HG02943 (cell line): ENCODE data around the gene MED12.

ENCODE experiments used
- ATAC-seq: cut with Tn5 transposase; IDR thresholded peaks from one replicate; pipeline ENCODE4 v1.9.1; 2021; ENCODE audit warnings: mild to moderate bottlenecking, low read depth, moderate library complexity; ENCODE audit not compliant: unreplicated experiment

MED12 gene

DNA sequence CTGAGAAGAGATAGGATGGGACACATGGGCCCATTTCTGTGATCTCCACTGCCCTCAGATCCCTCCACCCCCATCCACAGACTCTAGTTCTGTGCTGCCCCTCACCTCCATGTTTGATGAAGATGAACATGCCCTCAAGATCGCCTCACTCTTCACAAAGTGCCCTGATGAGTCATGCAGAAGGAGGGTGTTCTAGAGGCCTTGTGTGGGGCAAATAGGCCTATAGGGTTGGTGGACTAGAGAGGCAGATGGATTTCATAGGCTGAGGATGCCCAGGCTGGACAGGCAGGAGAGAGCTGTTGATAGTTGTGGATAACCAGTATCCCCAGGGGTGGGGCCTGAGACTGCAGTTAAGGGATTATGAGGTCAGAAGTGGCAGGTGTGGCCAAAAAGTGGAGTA lies 12.0 kb upstream of the MED12 start, which contains the start of gene CXorf65:
Gene CXorf65 (minus strand): TSS at position 314 of the 400 bp plus-strand sequence. CDS start 184 bp downstream, at position 130.
- ATAC-seq, result no peak

DNA sequence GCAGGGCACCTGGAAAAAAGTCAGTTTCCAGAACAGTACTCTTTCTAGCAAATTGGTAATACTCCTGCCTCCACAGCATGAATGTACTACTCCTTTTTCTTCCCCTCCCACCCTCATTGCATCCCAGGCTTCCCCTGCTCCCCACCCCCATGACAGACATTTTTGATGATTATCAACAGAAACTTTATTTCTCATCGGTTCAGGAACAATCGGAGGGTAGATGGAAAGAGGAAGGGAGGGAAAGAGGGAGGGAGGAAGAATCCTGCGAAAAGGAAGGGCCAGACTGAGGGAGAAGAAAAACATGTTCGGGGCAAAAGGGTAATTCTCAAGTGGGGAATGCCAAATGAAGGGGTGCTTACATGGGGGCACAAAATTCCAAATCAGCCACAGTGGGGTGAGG lies 11.2 kb upstream of the MED12 start:
- no peak for ATAC-seq

DNA sequence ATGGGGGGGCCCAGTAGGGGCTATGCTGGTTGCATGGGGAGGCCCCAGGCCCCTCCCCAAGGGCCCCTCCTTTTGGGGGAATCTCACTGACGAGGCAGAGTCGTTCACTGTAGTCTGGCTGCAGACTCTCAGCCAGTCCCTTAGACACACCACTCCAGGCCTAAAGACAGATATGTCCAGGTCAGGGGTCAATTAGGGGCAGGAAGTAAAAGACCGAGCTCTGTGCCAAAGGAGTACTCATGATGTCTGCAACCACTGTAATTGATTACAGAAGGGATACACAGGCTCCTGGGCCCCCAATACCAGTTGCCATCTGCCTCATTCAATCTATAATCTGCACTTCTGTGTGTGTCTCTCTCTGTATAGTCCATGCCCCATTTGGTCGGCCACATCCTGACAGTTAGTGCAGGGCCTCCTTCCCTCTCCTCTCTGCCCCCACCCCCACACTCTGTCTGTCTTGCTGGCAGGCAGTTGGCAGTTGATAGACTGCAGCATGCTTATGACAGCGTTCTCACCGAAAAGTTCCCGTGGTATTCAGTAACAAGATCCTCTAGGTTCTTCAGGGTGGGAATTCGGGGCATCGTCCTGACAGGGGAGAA lies 10.5 kb upstream of the MED12 start:
- ATAC-seq, result no peak

DNA sequence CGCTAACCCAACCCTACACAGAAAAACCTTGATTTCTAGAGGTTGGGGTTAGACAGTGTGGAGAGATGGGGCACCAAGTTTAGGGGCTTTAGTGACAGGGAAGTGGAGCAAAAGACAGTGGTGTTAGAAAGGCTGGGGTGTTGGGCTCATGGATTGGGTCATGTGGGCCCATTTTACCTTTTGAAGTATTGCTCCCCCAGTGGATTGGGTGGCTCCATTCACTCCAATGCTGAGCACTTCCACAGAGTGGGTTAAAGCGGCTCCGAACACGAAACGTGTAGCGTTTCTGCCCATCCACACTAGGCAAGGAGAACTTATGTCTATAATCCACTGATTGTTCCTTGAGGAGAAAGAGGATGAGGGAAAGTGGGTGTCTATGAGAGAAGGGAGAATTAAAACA lies 9.3 kb upstream of the MED12 start:
- no peak for ATAC-seq

DNA sequence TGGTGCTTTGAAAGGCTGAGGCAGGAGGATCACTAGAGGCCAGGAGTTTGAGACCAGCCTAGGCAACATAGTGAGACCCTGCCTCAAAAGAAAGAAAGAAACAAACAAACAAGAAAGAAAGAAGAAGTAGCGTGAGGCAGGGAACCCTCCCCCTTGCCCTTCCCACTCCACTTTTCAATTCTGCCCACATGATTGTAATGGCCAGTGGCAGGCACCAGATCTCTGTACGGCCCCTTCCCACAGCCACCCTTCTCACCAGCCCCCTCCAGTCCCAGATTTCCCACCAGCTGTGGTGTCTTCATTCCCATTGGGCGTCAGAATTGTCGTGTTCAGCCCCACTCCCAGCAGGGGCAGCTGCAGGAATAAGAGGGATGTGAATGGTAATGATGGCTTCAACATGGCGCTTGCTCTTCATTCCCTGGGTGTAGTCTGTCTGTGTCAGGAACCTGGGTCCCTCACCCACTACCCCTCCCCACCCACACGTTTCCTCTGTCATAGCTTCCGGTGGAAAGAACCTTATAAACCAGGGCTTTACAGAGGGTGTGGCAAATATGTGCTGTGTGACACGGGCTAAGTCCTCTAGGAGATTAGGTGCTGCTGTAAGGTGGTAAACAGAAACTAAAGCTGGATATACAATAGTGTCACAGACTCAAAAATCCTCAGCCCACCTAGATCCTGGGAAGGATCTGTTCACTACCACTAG lies 7.1 kb upstream of the MED12 start, which contains the start of gene IL2RG:
Gene IL2RG (minus strand): TSS at position 437 of the 703 bp plus-strand sequence. CDS start 38 bp downstream, at position 399.
- ATAC-seq, result peak; percentile 86

DNA sequence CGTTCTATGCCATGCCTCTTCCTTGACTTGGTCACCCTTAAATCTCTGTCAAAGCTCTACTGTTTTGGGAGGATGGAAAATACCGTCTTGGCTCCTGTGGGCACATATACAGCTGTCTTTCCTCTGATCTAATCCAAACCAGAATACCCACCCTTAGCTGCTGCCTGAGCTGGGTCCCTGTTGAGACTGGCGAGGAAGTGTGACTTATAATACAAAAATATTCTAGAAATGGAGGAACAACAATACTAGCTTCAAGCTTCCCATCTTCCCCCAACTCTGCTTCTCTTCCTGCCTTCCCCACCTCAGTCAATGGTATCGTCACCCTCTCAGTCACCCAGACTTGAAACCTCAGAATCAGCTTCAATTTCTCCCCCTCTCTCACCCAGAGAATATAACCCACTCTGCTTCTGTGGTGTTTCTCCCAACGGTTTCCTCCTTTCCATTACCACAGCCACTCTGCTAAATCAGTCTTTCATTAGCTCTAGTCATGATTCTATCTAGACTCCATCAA lies 6.4 kb upstream of the MED12 start:
- ATAC-seq, result peak; percentile 20

DNA sequence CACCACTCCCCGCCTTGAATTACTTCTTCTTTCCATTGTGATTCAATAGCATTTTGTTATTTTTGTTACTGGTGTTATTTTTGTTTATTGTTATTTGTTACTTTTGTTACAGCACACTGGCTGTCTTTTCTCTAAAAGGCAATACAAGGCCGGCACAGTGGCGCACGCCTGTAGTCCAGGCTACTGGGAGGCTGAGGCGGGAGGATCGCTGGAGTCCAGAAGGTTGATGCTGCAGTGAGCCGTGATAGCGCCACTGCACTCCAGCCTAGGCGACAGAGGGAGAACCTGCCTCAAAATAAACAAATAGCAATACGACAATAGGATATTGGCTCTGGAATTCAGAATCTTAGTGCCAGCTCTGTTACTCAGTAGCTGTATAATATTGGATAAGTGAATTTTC lies 1.0 kb upstream of the MED12 start:
- ATAC-seq, result no peak

DNA sequence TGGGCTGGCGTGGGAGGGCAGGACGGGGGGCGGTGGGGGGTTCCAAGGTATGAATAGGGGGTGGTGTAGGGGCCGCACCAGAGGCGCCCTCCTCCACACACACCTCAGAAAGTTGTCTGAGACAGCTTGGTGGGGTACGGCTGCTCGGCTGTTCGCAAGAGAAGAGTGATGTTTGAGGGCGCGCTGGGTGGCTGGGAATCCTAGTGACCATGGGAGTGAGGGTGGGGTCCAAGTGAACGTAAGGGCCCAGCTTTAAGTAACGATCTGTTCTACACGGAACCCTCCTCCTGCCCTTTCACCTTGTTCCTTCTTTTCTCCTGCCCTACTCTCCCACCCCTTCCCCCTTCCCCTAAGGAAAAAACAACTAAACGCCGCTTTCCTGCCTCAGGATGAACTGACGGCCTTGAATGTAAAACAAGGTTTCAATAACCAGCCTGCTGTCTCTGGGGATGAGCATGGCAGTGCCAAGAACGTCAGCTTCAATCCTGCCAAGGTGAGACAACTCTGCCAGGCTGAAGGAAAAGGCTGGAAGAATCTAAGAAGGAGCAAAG lies 664 bp downstream of the MED12 start:
- ATAC-seq, result no peak

DNA sequence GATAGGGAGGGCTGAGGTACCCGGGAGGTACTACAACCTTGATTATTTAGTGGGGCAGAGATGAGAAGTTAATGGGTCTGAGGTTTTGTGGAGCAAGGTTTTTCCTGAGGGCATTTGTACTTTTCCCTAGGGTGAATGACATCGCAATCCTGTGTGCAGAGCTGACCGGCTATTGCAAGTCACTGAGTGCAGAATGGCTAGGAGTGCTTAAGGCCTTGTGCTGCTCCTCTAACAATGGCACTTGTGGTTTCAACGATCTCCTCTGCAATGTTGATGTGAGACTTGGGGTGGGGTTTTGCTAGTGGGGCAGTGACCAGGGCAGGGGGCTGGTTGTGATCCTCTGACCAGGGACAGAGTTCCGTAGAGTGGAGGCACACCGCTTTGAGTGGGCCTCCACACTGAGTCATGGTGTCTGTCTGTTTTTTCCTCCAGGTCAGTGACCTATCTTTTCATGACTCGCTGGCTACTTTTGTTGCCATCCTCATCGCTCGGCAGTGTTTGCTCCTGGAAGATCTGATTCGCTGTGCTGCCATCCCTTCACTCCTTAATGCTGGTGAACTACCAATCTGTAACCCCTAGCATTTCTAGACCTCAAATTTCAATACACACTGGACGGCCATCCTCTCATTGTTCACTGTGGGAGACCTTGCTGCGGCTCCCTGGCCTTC lies 9.9 kb downstream of the MED12 start:
- no peak for ATAC-seq

DNA sequence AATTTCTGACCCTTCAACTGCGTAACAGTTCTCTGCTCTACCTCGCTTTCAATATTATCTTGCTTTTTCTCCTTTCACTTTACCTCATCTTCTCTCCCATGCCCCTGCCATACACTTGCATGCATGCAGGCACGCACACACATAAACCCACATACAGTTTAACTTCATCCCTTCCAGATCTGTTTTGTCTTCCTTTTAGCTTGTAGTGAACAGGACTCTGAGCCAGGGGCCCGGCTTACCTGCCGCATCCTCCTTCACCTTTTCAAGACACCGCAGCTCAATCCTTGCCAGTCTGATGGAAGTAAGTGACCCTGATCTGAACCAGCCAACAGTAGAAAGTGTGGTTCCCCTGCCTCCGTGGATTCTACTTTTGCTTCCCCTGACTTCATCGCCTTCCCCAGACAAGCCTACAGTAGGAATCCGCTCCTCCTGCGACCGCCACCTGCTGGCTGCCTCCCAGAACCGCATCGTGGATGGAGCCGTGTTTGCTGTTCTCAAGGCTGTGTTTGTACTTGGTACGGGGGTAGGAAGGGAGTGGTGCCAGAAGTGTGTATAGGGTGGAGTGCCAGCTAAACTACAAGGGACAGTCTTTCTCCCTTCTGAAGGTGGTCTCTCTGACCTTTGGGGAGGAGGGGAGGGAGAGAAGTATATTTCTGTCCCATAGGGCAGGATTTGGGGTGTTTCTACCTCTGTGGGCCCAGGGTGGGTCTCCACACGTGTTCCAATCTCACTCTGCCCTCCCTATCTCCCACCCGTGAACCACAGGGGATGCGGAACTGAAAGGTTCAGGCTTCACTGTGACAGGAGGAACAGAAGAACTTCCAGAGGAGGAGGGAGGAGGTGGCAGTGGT lies 10.7 kb downstream of the MED12 start:
- peak; percentile 69 for ATAC-seq

DNA sequence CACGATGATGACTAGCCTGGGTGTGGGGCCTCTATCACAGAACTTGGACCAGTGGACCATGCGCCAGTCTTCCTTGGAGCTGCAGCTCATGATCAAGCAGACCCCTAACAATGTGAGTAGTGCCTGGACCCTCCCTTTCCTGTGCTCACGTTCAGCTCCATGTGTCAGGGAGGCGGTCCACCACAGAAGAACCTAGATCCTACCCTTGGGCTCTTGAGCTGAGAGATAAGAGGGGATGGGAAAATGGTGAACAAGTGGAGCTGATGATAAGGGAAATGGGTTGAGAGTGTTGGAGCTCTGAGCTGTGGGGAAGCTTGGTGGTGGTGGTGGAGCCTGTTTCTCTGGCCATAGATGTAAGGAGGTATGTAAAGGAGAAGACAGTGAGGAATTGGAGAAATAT lies 13.1 kb downstream of the MED12 start:
- no peak for ATAC-seq

DNA sequence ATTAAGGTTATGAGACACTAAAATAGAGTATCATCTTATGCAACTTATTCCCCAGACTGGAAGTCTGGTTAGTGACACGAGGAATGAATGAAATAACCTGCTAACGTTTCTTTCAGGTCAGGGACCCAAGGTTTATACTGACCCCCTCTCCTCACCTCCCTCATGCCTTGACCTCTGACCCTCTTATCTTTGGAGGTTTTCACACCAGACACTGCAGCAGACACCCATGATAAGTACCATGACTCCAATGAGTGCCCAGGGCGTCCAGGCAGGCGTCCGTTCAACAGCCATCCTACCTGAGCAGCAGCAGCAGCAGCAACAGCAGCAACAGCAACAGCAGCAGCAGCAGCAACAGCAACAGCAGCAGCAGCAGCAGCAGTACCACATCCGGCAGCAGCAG lies 22.0 kb downstream of the MED12 start:
- ATAC-seq, result no peak

DNA sequence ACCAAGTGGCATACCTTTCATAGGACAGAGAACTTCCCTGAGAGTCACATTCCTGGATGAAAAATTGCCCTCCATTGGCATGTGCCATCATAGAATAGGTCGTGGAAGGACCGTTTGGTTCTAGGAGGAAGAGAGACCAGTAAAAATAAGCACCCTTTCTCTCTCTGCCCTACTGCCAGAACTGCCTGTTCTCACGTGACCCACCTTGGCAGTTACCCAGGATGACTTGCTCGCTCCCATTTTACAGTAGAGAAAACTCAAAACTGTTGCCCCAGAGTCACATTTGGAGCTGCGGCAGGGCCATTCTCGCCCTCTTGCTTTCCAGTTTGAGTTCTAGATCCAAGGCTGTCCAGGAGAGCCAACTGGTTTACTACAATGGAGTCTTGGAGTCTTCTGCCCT lies 25.1 kb downstream of the MED12 start:
- ATAC-seq, result no peak

DNA sequence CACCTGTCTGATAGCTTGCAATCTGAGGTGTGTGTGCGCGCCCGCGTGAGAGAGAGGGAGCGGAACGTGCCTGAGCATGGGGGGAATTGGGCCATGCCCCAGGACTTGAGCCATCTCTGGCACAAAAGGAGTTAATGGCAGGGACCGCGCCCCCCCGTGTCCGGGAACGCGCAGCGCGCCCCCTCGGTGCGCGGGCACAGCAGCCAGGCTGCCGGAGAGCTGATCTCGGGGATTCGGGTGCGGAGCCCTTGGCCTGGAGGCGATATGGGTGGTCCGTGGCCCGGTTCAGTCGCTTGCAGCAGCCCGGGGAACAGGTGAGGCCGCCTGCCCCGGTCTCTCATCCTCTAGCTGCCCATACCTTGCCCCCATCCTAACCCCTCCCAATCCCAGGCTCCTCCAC lies 26.3 kb downstream of the MED12 start, which contains the start of gene NLGN3:
Gene NLGN3 (plus strand): TSS at position 191 of the 400 bp plus-strand sequence. CDS start 2,909 bp downstream, outside the sequence.
- no peak for ATAC-seq

DNA sequence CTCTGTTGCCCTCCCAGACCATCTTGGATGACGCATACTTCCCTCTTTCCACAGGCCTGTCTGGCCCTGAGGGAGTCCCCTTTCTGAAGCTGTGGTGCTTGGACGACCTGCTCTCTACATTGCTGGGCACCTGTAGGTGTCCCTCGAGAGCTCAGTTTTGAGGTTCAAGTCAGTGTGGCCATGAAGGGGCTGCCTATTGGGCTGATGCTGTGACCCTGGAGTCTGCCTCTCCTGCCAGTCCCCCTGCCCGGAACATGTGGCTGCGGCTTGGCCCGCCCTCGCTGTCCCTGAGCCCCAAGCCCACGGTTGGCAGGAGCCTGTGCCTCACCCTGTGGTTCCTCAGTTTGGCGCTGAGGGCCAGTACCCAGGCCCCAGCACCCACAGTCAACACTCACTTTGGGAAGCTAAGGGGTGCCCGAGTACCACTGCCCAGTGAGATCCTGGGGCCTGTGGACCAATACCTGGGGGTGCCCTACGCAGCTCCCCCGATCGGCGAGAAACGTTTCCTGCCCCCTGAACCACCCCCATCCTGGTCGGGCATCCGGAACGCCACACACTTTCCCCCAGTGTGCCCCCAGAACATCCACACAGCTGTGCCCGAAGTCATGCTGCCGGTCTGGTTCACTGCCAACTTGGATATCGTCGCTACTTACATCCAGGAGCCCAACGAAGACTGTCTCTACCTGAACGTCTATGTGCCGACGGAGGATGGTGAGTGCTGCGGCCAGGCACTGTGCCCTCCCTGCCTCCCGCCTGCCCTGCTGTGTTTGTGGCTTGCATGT lies 29.3 kb downstream of the MED12 start:
- ATAC-seq, result no peak

DNA sequence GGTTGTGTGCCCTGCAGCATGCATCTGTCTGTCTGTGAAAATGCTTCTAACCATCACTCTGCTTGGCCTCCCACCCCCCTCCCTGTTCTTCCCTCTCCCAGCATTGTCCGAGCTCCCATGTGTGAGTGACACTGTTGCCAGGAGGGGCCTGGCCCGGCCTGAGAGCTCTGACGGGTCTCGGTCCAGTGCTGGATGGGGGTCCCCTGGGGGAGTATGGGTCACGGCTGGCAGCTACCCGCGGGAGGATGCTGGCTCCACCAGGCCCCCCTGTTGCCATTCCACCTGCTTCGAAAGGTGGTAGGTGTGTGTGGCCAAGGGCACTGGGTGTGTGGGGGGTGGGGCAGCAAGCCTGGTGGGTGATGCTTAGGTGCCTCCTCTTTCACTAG lies 29.9 kb downstream of the MED12 start:
- no peak for ATAC-seq

DNA sequence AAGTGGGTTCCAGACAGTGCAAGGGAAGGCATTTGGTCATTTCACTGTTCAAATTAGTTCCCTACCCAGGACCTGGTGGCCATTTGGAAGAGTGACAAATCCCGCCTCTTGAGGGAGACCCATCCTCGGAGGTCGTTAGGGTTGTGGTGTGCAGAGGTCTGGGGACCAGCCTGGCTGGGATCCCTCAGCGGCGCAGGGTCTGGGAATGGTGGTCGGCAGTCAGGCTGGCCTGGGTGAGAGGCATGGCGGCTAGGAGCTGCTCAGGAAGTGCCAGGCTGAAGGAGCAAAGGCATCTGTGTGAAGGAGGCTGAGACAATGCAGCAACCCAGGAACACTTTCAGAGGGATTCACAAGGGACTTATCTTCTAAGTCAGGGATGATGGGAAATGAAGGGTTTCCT lies 33.0 kb downstream of the MED12 start:
- no peak for ATAC-seq

DNA sequence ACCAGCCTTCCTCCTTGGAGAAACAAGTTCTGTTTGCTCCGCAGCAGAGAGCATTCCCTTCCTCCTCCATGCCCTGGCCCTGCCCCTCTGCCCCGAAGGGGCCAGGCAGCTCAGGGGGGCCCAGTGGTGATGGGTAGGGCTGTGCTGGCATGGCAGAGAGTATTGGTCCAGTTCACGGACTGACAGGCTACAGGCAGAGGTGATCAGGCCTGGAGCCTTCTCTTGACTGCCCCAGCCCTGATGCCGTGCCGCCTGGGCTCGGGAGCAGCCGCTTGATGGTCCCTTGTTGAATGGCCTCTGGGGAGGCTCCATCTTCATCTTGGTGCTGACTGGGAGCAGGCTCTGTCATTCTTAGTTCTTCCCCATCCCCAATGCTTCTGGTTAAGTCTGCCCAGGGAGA lies 35.8 kb downstream of the MED12 start:
- no peak for ATAC-seq

DNA sequence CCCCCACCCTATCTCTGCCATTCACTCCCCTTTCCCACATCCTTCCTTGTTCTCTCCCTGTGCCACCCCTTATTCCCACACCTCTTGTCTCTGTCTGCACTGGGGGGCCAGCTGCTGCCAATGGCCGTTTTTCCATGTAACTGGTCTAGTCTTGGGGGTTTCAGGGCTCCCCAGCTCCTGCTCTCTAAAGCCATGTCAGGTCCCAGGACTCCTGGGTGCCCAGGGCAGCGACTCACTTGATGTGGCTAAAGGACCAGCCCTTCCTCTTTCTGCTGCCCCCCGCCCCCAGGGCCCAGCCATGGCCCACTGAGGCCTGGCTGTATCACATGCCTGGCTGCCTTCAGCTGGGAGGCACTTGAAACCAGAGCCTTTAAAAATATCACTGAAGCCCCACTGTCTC lies 36.2 kb downstream of the MED12 start:
- ATAC-seq, result no peak
